GM19467 (cell line): Measurements from ENCODE around the gene NCBP3.

Experiments used
- ATAC-seq: cut with Tn5 transposase; IDR thresholded peaks from one replicate; pipeline ENCODE4 v1.9.1; 2021; ENCODE audit warnings: mild to moderate bottlenecking, moderate library complexity; ENCODE audit not compliant: unreplicated experiment

The NCBP3 gene

DNA sequence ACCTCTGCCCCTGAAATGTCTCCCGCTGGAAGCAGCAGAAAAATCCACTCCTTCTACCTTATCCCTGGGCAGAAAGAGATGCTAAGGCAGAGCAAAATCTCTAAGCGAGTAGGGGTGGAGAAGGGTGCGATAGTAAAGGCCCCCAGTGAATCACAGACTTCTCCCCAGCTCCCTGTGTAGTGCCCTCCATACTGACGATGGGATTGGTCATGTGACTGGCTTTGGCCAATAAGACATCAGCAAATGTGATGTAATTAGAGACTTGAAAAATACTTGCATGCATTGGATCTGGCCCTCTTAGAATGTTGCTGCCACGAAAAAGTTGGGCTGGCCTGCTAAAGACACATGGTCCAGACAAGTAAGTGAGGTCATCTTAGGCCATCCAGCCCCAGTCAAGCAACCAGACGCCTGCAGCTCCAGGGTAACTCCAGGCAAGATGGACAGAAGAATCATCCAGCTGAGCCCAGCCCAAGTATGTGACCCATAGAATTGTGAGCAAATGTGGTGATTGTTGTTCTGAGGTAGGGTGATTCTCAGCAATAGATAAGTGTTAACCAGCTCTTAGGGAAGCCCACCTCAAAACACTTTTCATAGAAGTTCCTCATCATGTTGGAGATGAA is 86.3 kb downstream of the NCBP3 start:
- no peak for ATAC-seq

DNA sequence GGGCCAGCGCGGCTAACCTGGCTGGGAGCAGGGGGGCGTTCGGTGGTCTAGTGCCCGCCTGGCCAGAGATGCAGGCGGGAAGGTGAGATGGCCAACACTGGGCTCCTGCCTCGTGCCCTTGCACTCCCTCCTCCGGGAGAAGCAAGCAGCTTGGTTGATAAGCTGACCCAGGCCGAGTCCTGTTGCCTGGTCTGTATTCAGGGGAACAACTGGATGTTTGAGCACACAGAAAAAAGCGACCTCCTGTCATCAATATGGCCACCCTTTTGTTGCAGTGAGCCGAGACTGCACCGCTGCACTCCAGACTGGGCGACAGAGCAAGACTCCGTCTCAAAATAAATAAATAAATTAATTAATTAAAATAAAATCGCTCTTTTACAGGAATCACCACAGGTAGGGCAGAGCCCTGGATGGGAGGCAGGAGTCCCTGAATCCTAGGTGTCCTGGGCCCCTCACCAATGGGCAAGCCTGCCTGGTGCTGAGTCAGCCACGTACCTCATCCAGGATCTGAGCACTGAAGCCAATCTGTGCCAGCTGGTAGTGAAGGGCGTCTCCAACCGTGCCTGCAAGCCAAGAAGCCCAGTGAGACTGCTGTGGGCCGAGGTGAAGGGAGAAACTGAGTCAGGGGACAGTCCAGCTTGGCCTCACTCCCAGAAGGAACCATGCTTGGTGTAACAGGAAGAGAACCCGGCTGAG is 90.6 kb downstream of the NCBP3 start:
- no peak for ATAC-seq

DNA sequence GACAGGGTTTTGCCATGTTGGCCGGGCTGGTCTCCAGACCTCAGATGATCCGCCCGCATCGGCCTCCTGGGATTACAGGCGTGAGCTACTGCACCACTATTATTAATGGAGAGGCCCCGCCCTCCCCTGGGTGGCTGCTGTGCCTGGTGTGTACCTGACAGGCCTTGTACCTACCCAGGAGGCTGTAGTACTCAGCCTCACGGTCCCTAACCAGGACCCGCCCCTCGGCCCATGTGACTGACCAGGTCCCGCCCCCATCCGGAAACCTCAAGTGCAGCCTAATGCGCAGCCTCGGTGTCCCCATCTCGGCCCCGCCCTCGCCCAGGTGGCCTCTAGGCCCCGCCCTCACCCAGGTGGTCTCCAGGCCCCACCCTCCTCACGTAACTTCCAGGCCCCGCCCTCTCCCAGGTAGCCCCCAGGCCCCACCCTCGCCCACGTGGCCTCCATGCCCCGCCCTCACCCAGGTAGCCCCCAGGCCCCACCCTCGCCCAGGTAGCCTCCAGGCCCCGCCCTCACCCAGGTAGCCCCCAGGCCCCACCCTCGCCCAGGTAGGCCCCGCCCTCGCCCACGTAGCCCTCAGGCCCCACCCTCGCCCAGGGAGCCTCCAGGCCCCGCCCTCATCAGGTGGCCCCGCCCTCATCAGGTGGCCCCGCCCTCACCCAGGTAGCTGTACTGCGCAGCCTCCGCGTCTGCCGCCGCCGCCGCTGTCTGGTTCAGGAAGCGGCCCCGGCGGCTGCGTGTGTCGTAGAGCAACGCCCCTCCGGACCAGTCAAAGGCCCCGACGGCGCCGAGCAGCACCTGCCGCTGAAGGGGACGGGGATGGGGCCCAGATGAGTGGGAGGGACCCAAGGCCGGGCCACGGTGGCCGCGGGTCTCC is 91.3 kb downstream of the NCBP3 start:
- no peak for ATAC-seq

- no peak for ATAC-seq
Observed at GRCh38 chr17:3754066-3754457, 92.0 kb downstream of the NCBP3 start.

- no peak for ATAC-seq
Observed at GRCh38 chr17:3753624-3754023, 92.4 kb downstream of the NCBP3 start.
